Mesendoderm (in vitro differentiated cells): Measurements from ENCODE around the gene CRYBA4. TPM values are rescaled to one million over a fixed set of nuclear protein-coding genes. Genes with fewer than 3 reads are reported as not detected.

Experiments used
- small RNA-seq: library from polyadenylated mRNA; stranded (forward); fragments of <200 nt; extraction: miRNeasy Mini kit (QIAGEN cat#:217004); gene quantifications from one replicate; pipeline ENCODE3, GENCODE V24; 2013; ENCODE audit not compliant: insufficient read depth

CRYBA4 gene

Small RNAs within 50 kb of the gene (small RNA-seq; reads per million reads assigned to genes)
- gene RF01874 = not detected
